Fibroblast of lung (primary cell): ENCODE measurements around the gene TNIK. TPM values are rescaled to one million over a fixed set of nuclear protein-coding genes. Genes with fewer than 3 reads are reported as not detected.

ENCODE experiments used
- DNase-seq, 2 donors: peaks; one replicate each; pipeline versions ENCODE4 v3.0.0 to v3.0.0-alpha.2; 2010; ENCODE audit warnings: low read depth in 2 of 2
- H2AFZ ChIP-seq: 2 replicates; pipeline ENCODE4 v1.5.1; 2012; ENCODE audit warnings: low read length, control low read depth, inconsistent platforms
- H3K27ac ChIP-seq: 2 replicates; pipeline ENCODE4 v1.5.1; 2011; ENCODE audit warnings: low read length, control low read depth; ENCODE audit not compliant: insufficient read depth
- H3K27me3 ChIP-seq: 2 replicates; pipeline ENCODE4 v1.5.1; 2011; ENCODE audit warnings: mild to moderate bottlenecking, low read length; ENCODE audit not compliant: control insufficient read depth, insufficient read depth
- H3K36me3 ChIP-seq: 2 replicates; pipeline ENCODE4 v1.5.1; 2011; ENCODE audit warnings: low read length; ENCODE audit not compliant: control insufficient read depth, insufficient read depth
- H3K4me1 ChIP-seq: 2 replicates; pipeline ENCODE4 v1.5.1; 2011; ENCODE audit warnings: low read length; ENCODE audit not compliant: control insufficient read depth, insufficient read depth; ENCODE audit errors: extremely low read depth
- H3K4me2 ChIP-seq: 2 replicates; pipeline ENCODE4 v1.5.1; 2011; ENCODE audit warnings: low read length, control low read depth; ENCODE audit not compliant: insufficient read depth; ENCODE audit errors: extremely low read depth
- H3K4me3 ChIP-seq, 4 experiments: fragments of 200-600 bp in 1 of 4; sonication (generic) in 1 of 4; replicated peaks in 1 of 4; 2 replicates each; pipeline ENCODE4 v1.5.1; 2011 to 2016; ENCODE audit warnings: low read length in 4 of 4, low read depth in 3 of 4, mild to moderate bottlenecking in 3 of 4, control low read depth in 2 of 4, inconsistent platforms in 1 of 4, mixed read lengths in 1 of 4; ENCODE audit not compliant: insufficient read depth in 1 of 4; ENCODE audit errors: control extremely low read depth in 1 of 4
- H3K79me2 ChIP-seq: 2 replicates; pipeline ENCODE4 v1.5.1; 2012; ENCODE audit warnings: mild to moderate bottlenecking, low read length, inconsistent platforms; ENCODE audit not compliant: control insufficient read depth, insufficient read depth
- H3K9ac ChIP-seq: 2 replicates; pipeline ENCODE4 v1.5.1; 2011; ENCODE audit warnings: mild to moderate bottlenecking, low read length, control low read depth; ENCODE audit not compliant: insufficient read depth
- H3K9me3 ChIP-seq: 2 replicates; pipeline ENCODE4 v1.5.1; 2012; ENCODE audit warnings: low read depth, low read length; ENCODE audit not compliant: control insufficient read depth, insufficient read depth
- H4K20me1 ChIP-seq: 2 replicates; pipeline ENCODE4 v1.5.1; 2011; ENCODE audit warnings: low read length; ENCODE audit not compliant: control insufficient read depth, insufficient read depth; ENCODE audit errors: extremely low read depth
- CTCF ChIP-seq, 2 donors: IDR thresholded peaks in 1 of 2; conservative IDR thresholded peaks in 1 of 2; 1 replicate in 1 of 2; 2 replicates in 1 of 2; pipeline ENCODE4 v1.5.1; 2011 to 2012; ENCODE audit warnings: low read length in 2 of 2, control low read depth in 1 of 2, inconsistent platforms in 1 of 2, low read depth in 1 of 2, mild to moderate bottlenecking in 1 of 2
- EZH2 ChIP-seq: IDR thresholded peaks from 2 replicates; pipeline ENCODE4 v1.5.1; 2012; ENCODE audit warnings: low read length, control low read depth, mild to moderate bottlenecking; ENCODE audit errors: missing control alignments
- polyA plus RNA-seq, 2 donors: library from polyadenylated mRNA; depleted of rRNA in 1 of 2; stranded (reverse) in 1 of 2; unstranded in 1 of 2; fragments of >200 nt; gene quantifications; 2 replicates each; pipeline ENCODE4 v1.2.1, GENCODE V29; 2011 to 2012; ENCODE audit warnings: missing spikeins in 1 of 2
- total RNA-seq: library from RNA; depleted of rRNA; stranded (reverse); fragments of >200 nt; gene quantifications from 2 replicates; pipeline ENCODE4 v1.2.1, GENCODE V29; 2014

TNIK gene
- total and polyA plus RNA-seq, 2 donors (not counting 1 experiment from before 2014, with no cell fraction given), result 13.8 to 39.3 TPM

DNA sequence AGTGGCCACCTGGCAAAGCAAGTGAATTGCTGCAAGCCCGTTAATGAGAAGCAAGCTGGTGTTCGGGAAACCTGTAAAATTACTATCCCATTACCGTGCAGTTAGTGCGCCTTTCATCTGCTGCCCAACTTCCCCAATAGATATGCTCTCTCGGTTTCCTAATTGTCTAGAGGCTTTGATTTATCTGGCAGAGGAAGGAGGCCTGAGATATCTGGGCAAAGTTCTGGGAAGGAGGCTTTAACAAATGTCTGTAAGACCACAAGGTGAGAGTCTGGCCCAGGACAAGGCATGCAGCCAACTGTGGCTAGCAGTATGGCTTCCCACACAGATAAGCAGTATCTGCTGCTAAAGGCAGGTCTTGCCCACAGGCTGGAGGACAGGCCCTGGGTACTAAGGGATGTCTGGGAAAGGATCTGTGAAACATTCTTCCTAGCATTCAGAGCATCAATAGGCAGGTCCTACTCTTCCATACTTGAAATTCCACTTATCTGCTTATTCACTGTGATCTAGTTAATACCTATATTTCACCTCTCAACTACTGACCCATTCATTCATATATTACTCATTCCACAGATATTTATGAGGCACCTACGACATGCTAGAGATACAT, 303.7 kb downstream of the TNIK start:
- no peak overlapping the region for H2AFZ ChIP-seq
- H4K20me1 ChIP-seq, result no peaks in the 10 kb centered on the region
- no peaks in the 10 kb centered on the region for H3K79me2 ChIP-seq
- H3K9ac ChIP-seq, result no peak overlapping the region
- peak in 1 of 2 donors; percentile 94 for DNase-seq
- H3K9me3 ChIP-seq, result no peaks in the 10 kb centered on the region
- H3K27ac ChIP-seq, result no peak overlapping the region
- H3K4me1 ChIP-seq, result no peaks in the 10 kb centered on the region
- no peak overlapping the region for H3K4me3 ChIP-seq
- TF ChIP-seq CTCF (conservative IDR thresholded peaks at IDR 0.05 in 1 of 2, IDR thresholded peaks at IDR 0.05 in 1 of 2; ENCODE audit: low read depth in 1 of 2, low read length in 2 of 2), result no peak
- TF ChIP-seq EZH2, result no peak
- H3K36me3 ChIP-seq, result peaks cover 4% of the 10 kb centered on the region
- H3K27me3 ChIP-seq, result no peaks in the 10 kb centered on the region
- H3K4me2 ChIP-seq, result no peak overlapping the region

DNA sequence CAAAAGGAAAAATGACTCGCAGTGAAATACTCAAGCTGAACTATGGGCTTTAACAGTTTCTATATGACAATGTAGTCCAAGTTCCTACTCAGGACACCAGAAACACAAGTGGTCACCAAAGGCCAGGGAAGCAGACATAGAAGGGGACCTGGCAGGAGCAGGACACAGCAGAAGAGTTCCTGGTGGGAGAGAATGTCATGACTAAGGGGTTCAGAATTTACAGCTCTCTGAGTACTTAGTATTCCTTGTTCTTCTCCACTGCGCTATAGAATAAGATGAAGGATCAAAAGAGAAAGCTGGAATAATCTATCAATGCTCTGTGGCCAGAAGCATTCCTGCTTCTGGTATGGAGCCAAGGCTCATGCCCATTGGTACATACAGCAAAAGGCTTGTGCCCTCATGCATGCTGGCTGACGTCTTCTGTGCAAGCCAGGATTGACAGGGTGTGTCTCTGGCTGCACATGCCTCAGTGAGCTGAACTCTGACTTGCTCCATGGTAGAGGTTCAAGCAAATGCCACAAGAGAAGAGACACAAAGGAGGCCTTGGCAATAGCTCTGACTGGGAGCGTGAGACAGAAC, 305.0 kb downstream of the TNIK start:
- no peaks in the 10 kb centered on the region for H4K20me1 ChIP-seq
- no peak overlapping the region for H3K4me2 ChIP-seq
- H3K79me2 ChIP-seq, result no peaks in the 10 kb centered on the region
- H3K27me3 ChIP-seq, result no peaks in the 10 kb centered on the region
- H3K9ac ChIP-seq, result no peak overlapping the region
- peak in 1 of 2 donors; percentile 37 for DNase-seq
- TF ChIP-seq CTCF (conservative IDR thresholded peaks at IDR 0.05 in 1 of 2, IDR thresholded peaks at IDR 0.05 in 1 of 2; ENCODE audit: low read depth in 1 of 2, low read length in 2 of 2), result no peak
- TF ChIP-seq EZH2, result no peak
- no peak overlapping the region for H2AFZ ChIP-seq
- H3K27ac ChIP-seq, result no peak overlapping the region
- H3K36me3 ChIP-seq, result peaks cover 4% of the 10 kb centered on the region
- no peaks in the 10 kb centered on the region for H3K9me3 ChIP-seq
- H3K4me3 ChIP-seq, result no peak overlapping the region
- H3K4me1 ChIP-seq, result no peaks in the 10 kb centered on the region

DNA sequence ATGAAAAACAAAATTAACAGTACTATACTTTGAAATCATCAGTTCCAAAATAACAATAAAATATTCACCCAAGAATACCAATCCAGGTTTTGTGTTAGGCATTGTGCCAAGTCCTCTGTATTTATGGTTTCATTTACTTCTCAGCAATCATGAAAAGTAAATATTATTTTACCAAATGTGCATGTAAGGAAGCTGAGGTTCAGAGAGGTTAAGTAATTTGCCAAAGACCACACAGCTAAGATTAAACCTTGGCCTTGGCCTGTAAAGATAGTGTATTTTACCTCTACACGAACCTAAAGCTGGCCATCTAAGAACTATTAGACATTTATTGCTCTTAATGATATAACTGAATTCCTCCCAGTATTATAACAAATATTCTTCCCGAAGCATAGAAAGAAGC, 309.3 kb downstream of the TNIK start:
- no peak overlapping the region for H3K4me3 ChIP-seq
- TF ChIP-seq CTCF (conservative IDR thresholded peaks at IDR 0.05 in 1 of 2, IDR thresholded peaks at IDR 0.05 in 1 of 2; ENCODE audit: low read depth in 1 of 2, low read length in 2 of 2) (no peak), EZH2 (no peak)
- no peak overlapping the region for H3K4me2 ChIP-seq
- H3K27me3 ChIP-seq, result no peaks in the 10 kb centered on the region
- no peaks in the 10 kb centered on the region for H3K4me1 ChIP-seq
- no peaks in the 10 kb centered on the region for H3K36me3 ChIP-seq
- no peak overlapping the region for H3K9ac ChIP-seq
- no peak for DNase-seq
- no peaks in the 10 kb centered on the region for H3K79me2 ChIP-seq
- H2AFZ ChIP-seq, result no peak overlapping the region
- H3K27ac ChIP-seq, result no peak overlapping the region
- no peaks in the 10 kb centered on the region for H3K9me3 ChIP-seq
- H4K20me1 ChIP-seq, result no peaks in the 10 kb centered on the region
